IPS-18c (cell line): Measurements from ENCODE around the gene ZBTB7C.

Experiments
- H3K4me3 ChIP-seq: 2 replicates; pipeline ENCODE4 v1.7.0; 2013; ENCODE audit warnings: low read depth, mild to moderate bottlenecking, low read length, moderate library complexity; ENCODE audit not compliant: insufficient read depth
- H3K9me3 ChIP-seq: one replicate; pipeline ENCODE4 v1.6.1; 2013; ENCODE audit warnings: mild to moderate bottlenecking, low read length, moderate library complexity; ENCODE audit not compliant: control insufficient read depth, insufficient read depth

Gene ZBTB7C

GRCh38 chr18:48106976-48107781 is 302.0 kb downstream of the ZBTB7C start:
- H3K4me3 ChIP-seq, result no peak overlapping the region
- H3K9me3 ChIP-seq, result no peaks in the 10 kb centered on the region

- Histone ChIP-seq H3K4me3 (no peak overlapping the region), H3K9me3 (no peaks in the 10 kb centered on the region)
Measured at GRCh38 chr18:48106498-48106897, 302.7 kb downstream of the ZBTB7C start.

GRCh38 chr18:48105317-48105716 is 303.9 kb downstream of the ZBTB7C start:
- Histone ChIP-seq H3K9me3 (no peaks in the 10 kb centered on the region), H3K4me3 (no peak overlapping the region)

- H3K9me3 ChIP-seq, result no peaks in the 10 kb centered on the region
- no peak overlapping the region for H3K4me3 ChIP-seq
Measured at GRCh38 chr18:48104705-48105104, 304.5 kb downstream of the ZBTB7C start.

- no peak overlapping the region for H3K4me3 ChIP-seq
Measured at GRCh38 chr18:48100651-48101165, 308.5 kb downstream of the ZBTB7C start.

GRCh38 chr18:48100165-48100575 is 309.0 kb downstream of the ZBTB7C start:
- H3K9me3 ChIP-seq, result no peaks in the 10 kb centered on the region
- H3K4me3 ChIP-seq, result no peak overlapping the region

More at GRCh38 chr18:48100651-48101165, 308.5 kb downstream of the ZBTB7C start:
- no peaks in the 10 kb centered on the region for H3K9me3 ChIP-seq

GRCh38 chr18:48099481-48100164 is 309.6 kb downstream of the ZBTB7C start:
- Histone ChIP-seq H3K4me3 (no peak overlapping the region), H3K9me3 (no peaks in the 10 kb centered on the region)

GRCh38 chr18:48098538-48098937 is 310.6 kb downstream of the ZBTB7C start:
- no peaks in the 10 kb centered on the region for H3K9me3 ChIP-seq

GRCh38 chr18:48098007-48098406 is 311.2 kb downstream of the ZBTB7C start:
- Histone ChIP-seq H3K9me3 (no peaks in the 10 kb centered on the region), H3K4me3 (no peak overlapping the region)

More at GRCh38 chr18:48098538-48098937, 310.6 kb downstream of the ZBTB7C start:
- no peak overlapping the region for H3K4me3 ChIP-seq

GRCh38 chr18:48095726-48096125 is 313.5 kb downstream of the ZBTB7C start:
- no peaks in the 10 kb centered on the region for H3K9me3 ChIP-seq
- no peak overlapping the region for H3K4me3 ChIP-seq

GRCh38 chr18:48093104-48093503 is 316.1 kb downstream of the ZBTB7C start:
- no peaks in the 10 kb centered on the region for H3K9me3 ChIP-seq
- no peak overlapping the region for H3K4me3 ChIP-seq

GRCh38 chr18:48091869-48092497 is 317.2 kb downstream of the ZBTB7C start:
- Histone ChIP-seq H3K9me3 (no peaks in the 10 kb centered on the region), H3K4me3 (no peak overlapping the region)

GRCh38 chr18:48090702-48091101 is 318.5 kb downstream of the ZBTB7C start:
- Histone ChIP-seq H3K4me3 (no peak overlapping the region), H3K9me3 (no peaks in the 10 kb centered on the region)

GRCh38 chr18:48090021-48090420 is 319.2 kb downstream of the ZBTB7C start:
- H3K4me3 ChIP-seq, result no peak overlapping the region

GRCh38 chr18:48085781-48086487 is 323.2 kb downstream of the ZBTB7C start:
- Histone ChIP-seq H3K4me3 (no peak overlapping the region), H3K9me3 (no peaks in the 10 kb centered on the region)

More at GRCh38 chr18:48090021-48090420, 319.2 kb downstream of the ZBTB7C start:
- H3K9me3 ChIP-seq, result no peaks in the 10 kb centered on the region

GRCh38 chr18:48084858-48085257 is 324.3 kb downstream of the ZBTB7C start:
- Histone ChIP-seq H3K9me3 (no peaks in the 10 kb centered on the region), H3K4me3 (no peak overlapping the region)
